HG03575 (cell line): Measurements from ENCODE around the gene GTF3C2.

ENCODE experiments used
- ATAC-seq: cut with Tn5 transposase; IDR thresholded peaks from one replicate; pipeline ENCODE4 v1.9.1; 2021; ENCODE audit not compliant: unreplicated experiment, insufficient number of reproducible peaks, low FRiP score; ENCODE audit errors: extremely low read depth

Gene GTF3C2, protein sequence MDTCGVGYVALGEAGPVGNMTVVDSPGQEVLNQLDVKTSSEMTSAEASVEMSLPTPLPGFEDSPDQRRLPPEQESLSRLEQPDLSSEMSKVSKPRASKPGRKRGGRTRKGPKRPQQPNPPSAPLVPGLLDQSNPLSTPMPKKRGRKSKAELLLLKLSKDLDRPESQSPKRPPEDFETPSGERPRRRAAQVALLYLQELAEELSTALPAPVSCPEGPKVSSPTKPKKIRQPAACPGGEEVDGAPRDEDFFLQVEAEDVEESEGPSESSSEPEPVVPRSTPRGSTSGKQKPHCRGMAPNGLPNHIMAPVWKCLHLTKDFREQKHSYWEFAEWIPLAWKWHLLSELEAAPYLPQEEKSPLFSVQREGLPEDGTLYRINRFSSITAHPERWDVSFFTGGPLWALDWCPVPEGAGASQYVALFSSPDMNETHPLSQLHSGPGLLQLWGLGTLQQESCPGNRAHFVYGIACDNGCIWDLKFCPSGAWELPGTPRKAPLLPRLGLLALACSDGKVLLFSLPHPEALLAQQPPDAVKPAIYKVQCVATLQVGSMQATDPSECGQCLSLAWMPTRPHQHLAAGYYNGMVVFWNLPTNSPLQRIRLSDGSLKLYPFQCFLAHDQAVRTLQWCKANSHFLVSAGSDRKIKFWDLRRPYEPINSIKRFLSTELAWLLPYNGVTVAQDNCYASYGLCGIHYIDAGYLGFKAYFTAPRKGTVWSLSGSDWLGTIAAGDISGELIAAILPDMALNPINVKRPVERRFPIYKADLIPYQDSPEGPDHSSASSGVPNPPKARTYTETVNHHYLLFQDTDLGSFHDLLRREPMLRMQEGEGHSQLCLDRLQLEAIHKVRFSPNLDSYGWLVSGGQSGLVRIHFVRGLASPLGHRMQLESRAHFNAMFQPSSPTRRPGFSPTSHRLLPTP

GRCh38 chr2:27356382-27357181 is at the start of gene GTF3C2:
Gene GTF3C2, minus strand, starts transcription at chr2:27356764. Its CDS starts 13,210 bp downstream, at chr2:27343554.
- ATAC-seq = peak; percentile 50

- ATAC-seq = no peak
Observed at GRCh38 chr2:27400348-27401135, 44.0 kb upstream of the GTF3C2 start.

- no peak for ATAC-seq
Observed at GRCh38 chr2:27398962-27399361, 42.4 kb upstream of the GTF3C2 start.

DNA sequence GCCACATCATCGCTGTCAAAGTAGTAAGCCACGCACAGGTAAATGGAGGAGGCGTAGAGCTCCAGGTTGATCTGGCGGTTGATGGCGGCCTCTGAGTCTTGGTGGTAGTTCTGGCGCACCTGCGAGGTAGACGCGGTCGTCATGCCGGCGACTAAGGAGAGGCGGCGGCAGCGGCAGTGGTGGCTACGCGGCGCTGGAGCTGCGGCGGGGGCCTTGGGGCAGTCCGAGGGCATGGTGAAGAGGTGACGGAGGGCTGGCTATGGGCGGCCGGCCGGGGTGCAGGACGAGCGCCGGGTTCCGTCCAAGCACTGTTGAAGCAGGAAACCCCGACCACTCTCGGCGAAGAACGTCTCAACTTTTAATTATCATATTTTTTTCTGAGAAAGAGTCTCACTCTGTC is 36.7 kb upstream of the GTF3C2 start:
- no peak for ATAC-seq

GRCh38 chr2:27390822-27391679 is 34.5 kb upstream of the GTF3C2 start:
- ATAC-seq = no peak

DNA sequence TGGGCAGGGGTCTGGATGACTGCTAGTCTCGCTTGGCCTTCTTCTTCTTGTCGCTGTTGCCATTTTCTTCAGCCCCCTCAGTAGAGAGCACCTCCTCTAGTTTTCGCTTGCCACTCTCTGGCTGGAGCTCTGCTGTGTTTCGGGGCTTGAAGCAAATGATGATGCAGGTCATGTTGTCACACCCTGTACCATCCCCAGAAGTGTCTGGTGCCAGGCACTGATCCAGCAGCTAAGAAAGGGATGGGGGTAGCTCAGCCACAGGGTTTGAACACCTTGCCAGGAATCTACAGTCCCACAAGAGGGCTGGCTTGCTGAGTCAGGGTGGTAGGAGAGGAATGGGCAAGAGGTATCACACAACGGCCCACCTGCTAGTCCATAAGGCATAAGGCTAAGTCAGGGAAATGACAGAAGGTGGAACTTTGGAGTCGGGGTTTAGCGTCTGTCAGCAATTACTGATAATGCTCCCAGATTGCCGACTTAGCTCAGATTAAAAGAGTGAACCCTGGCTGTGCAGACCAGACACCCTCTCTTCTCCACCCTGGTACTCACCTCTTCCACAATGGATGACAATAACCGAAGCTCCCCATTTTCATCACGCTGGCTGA is 25.1 kb upstream of the GTF3C2 start:
- no peak for ATAC-seq

GRCh38 chr2:27380626-27381545 is 24.3 kb upstream of the GTF3C2 start, which contains the start of gene ZNF513:
Gene ZNF513, minus strand, starts transcription at chr2:27380734. Its CDS starts 208 bp downstream, at chr2:27380526.
- no peak for ATAC-seq

DNA sequence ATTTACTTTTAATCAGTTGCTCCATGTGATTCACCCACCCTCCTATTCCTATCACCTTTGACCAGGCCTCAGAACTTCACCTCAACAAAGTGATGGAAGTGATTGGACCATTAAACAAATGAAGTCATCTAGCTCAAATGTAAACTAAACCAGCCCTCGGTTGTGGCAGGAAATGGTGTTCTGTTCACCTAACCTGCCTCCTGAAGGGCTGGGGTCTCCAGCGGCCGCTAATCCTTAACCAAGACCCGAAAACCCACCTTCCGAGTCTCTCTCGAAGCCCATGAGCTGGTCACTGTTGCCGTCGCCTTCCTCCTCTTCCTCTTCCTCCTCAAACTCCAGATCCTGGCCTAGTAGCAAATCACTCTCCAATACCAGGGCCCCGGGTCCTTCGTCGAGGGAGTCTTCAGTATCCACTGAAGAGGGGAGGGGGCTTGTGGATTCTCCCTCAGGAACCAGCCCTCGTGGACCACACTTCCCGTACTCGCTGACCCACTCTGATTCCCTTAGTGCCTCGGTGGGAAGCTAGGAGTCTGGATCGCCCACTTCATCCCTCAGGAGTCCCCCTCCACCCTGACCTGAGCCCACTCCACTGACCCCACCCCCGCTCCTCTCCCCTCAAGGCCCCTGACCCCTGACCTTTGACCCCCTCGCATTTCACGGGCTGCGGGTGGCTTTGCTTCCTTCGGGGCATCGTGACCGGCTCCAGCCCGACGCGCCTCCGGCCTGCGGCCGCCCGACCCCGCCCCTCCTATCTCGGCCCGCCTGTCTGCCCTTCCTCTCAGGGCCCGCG is 23.5 kb upstream of the GTF3C2 start:
- ATAC-seq = no peak

- no peak for ATAC-seq
Observed at GRCh38 chr2:27379383-27379835, 22.8 kb upstream of the GTF3C2 start.

- ATAC-seq = no peak
Observed at GRCh38 chr2:27378809-27379290, 22.3 kb upstream of the GTF3C2 start.

GRCh38 chr2:27378096-27378808 is 21.7 kb upstream of the GTF3C2 start:
- ATAC-seq = no peak

DNA sequence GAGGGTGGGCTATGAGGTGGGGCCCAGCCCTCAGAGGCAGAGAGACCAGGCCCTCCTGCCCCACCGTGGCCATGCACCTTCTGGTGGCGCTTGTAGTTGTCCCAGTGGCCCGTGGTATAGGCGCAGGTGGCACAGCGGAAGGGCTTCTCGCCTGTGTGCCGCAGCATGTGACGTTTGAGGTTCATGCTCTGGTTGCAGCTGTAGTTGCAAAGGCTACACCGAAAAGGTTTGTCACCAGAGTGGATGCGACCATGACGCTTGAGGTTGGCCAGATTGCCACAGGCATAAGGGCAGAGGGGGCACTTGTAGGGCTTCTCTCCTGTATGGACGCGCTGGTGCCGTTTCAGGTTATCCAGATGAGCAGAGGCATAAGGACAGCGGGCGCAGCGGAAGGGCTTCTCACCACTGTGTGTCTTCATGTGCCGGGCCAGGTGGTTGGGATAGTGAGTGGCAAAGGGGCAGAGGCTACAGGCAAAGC is 21.1 kb upstream of the GTF3C2 start:
- no peak for ATAC-seq

DNA sequence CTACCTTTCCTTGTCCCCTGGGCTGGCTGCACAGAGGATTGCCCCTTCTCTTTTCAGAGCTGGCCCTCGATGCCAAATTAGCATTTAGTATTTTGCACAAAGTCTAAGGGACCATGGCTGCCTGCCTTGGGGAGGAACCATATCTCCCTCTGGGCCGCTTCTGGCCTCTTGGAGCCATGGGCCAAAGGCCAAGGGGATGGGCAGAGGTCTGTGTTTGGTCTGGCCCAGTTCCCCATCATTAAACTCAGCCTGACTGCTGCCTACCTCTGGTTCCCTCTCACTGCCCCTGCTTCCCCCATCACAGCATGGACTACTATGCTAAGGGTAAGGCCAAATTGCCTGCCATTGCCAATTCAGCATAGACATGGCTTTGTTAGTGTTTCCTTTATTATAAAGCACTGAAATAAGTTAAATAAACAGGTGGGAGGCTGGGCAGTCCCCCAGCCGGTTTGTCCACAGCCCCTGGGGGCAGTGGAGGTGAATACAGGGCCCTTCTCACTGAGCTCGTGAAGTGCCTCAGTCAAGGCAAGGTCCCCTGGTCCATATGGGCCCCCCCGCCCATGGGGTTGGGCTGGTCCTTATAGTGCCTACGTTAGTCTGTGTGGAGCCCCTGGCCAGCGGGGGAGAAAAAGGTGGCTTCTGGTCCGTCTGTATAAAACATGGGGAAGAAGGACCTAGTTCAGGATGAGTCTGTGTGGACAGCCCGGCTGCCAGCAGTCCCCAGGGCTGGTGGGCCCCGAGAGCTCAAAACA is 20.5 kb upstream of the GTF3C2 start:
- no peak for ATAC-seq
